ENCODE data around the gene VSTM4. TPM values are rescaled to one million over a fixed set of nuclear protein-coding genes. Genes with fewer than 3 reads are reported as not detected.

Gene VSTM4
- total RNA-seq, 3 donors from 2014 or later (not counting 1 experiment from before 2014, with no cell fraction given), result 0.38 to 0.57 (median 0.45) TPM

GRCh38 chr10:49157229-49157628 lies 41.9 kb upstream of the VSTM4 start:
- Histone ChIP-seq H3K27ac (ENCODE audit: low read length) (no peak overlapping the region), H3K27me3 (ENCODE audit: control insufficient read depth, insufficient read depth, low read length) (no peaks in the 10 kb centered on the region), H3K4me1 (ENCODE audit: control insufficient read depth, insufficient read depth, low read length) (peaks cover 10% of the 10 kb centered on the region), H3K9me3 (ENCODE audit: control insufficient read depth, insufficient read depth, low read length) (no peaks in the 10 kb centered on the region), H3K4me3 (ENCODE audit: low read length) (no peak overlapping the region), H3K36me3 (ENCODE audit: control insufficient read depth, insufficient read depth, low read length) (peaks cover 2% of the 10 kb centered on the region)
- no peak for DNase-seq
- 57% methylated on average over 3 of the region's 3 CpGs for WGBS (ENCODE audit: insufficient coverage)
- H3K36me3 Mint-ChIP-seq, result no peaks in the 10 kb centered on the region
- intact Hi-C loops (cut with micrococcal nuclease), result no loop called here
- peak overlapping the region; percentile 11 to 79 for H3K27ac Mint-ChIP-seq
- peak overlapping the region; percentile 55 for H3K4me3 Mint-ChIP-seq
- H3K9me3 Mint-ChIP-seq, result no peaks in the 10 kb centered on the region
- peaks cover 27 to 28% of the 10 kb centered on the region in 2 donors for H3K4me1 Mint-ChIP-seq
- no peaks in the 10 kb centered on the region for H3K27me3 Mint-ChIP-seq (ENCODE audit: low read depth in 2 of 2)
- TF ChIP-seq CTCF (IDR thresholded peaks at IDR 0.05), result no peak
- ATAC-seq, result peak; percentile 46 to 87 (median 66)

- WGBS (ENCODE audit: insufficient coverage), result 97% methylated on average over 6 of the region's 6 CpGs
- Histone ChIP-seq H3K4me3 (ENCODE audit: low read length) (no peak overlapping the region), H3K4me1 (ENCODE audit: control insufficient read depth, insufficient read depth, low read length) (peaks cover 14% of the 10 kb centered on the region), H3K9me3 (ENCODE audit: control insufficient read depth, insufficient read depth, low read length) (no peaks in the 10 kb centered on the region), H3K36me3 (ENCODE audit: control insufficient read depth, insufficient read depth, low read length) (no peaks in the 10 kb centered on the region), H3K27ac (ENCODE audit: low read length) (no peak overlapping the region), H3K27me3 (ENCODE audit: control insufficient read depth, insufficient read depth, low read length) (no peaks in the 10 kb centered on the region)
- peaks cover 43% of the 10 kb centered on the region in 2 donors for H3K4me1 Mint-ChIP-seq
- no peaks in the 10 kb centered on the region for H3K9me3 Mint-ChIP-seq
- no peak for TF ChIP-seq CTCF (IDR thresholded peaks at IDR 0.05)
- ATAC-seq, result no peak
- no peaks in the 10 kb centered on the region for H3K27me3 Mint-ChIP-seq (ENCODE audit: low read depth in 2 of 2)
- no peak overlapping the region for H3K4me3 Mint-ChIP-seq
- no peak for DNase-seq
- no peak overlapping the region for H3K27ac Mint-ChIP-seq
- intact Hi-C loops (cut with micrococcal nuclease), result no loop called here
- H3K36me3 Mint-ChIP-seq, result no peaks in the 10 kb centered on the region
Measured at GRCh38 chr10:49154641-49155040, 39.3 kb upstream of the VSTM4 start.

- no peaks in the 10 kb centered on the region for H3K36me3 Mint-ChIP-seq
- no peak overlapping the region for H3K4me3 Mint-ChIP-seq
- Histone ChIP-seq H3K27me3 (ENCODE audit: control insufficient read depth, insufficient read depth, low read length) (no peaks in the 10 kb centered on the region), H3K4me1 (ENCODE audit: control insufficient read depth, insufficient read depth, low read length) (peaks cover 14% of the 10 kb centered on the region), H3K4me3 (ENCODE audit: low read length) (no peak overlapping the region), H3K9me3 (ENCODE audit: control insufficient read depth, insufficient read depth, low read length) (no peaks in the 10 kb centered on the region), H3K36me3 (ENCODE audit: control insufficient read depth, insufficient read depth, low read length) (no peaks in the 10 kb centered on the region), H3K27ac (ENCODE audit: low read length) (no peak overlapping the region)
- no peak for DNase-seq
- ATAC-seq, result no peak
- TF ChIP-seq CTCF (IDR thresholded peaks at IDR 0.05), result no peak
- no peaks in the 10 kb centered on the region for H3K27me3 Mint-ChIP-seq (ENCODE audit: low read depth in 2 of 2)
- H3K9me3 Mint-ChIP-seq, result no peaks in the 10 kb centered on the region
- H3K27ac Mint-ChIP-seq, result no peak overlapping the region
- H3K4me1 Mint-ChIP-seq, result peaks cover 44 to 47% of the 10 kb centered on the region in 2 donors
- intact Hi-C loops (cut with micrococcal nuclease), result no loop called here
- 92% methylated on average over 1 of the region's 1 CpG for WGBS (ENCODE audit: insufficient coverage)
Measured at GRCh38 chr10:49153971-49154370, 38.6 kb upstream of the VSTM4 start.

GRCh38 chr10:49153115-49153514 lies 37.8 kb upstream of the VSTM4 start:
- intact Hi-C loops (cut with micrococcal nuclease), result no loop called here
- H3K9me3 ChIP-seq (ENCODE audit: control insufficient read depth, insufficient read depth, low read length), result no peaks in the 10 kb centered on the region
- peaks cover 44 to 47% of the 10 kb centered on the region in 2 donors for H3K4me1 Mint-ChIP-seq
- H3K27ac Mint-ChIP-seq, result no peak overlapping the region
- H3K27me3 Mint-ChIP-seq (ENCODE audit: low read depth in 2 of 2), result peaks cover 0 to 3% of the 10 kb centered on the region in 2 donors
- no peaks in the 10 kb centered on the region for H3K27me3 ChIP-seq (ENCODE audit: control insufficient read depth, insufficient read depth, low read length)
- TF ChIP-seq CTCF (IDR thresholded peaks at IDR 0.05), result no peak
- WGBS (ENCODE audit: insufficient coverage), result 64% methylated on average over 4 of the region's 4 CpGs
- no peak overlapping the region for H3K27ac ChIP-seq (ENCODE audit: low read length)
- peaks cover 14% of the 10 kb centered on the region for H3K4me1 ChIP-seq (ENCODE audit: control insufficient read depth, insufficient read depth, low read length)
- no peak overlapping the region for H3K4me3 Mint-ChIP-seq
- H3K36me3 ChIP-seq (ENCODE audit: control insufficient read depth, insufficient read depth, low read length), result no peaks in the 10 kb centered on the region
- peaks cover 6% of the 10 kb centered on the region for H3K36me3 Mint-ChIP-seq
- no peak for DNase-seq
- H3K4me3 ChIP-seq (ENCODE audit: low read length), result no peak overlapping the region
- peaks cover 0 to 2% of the 10 kb centered on the region in 2 donors for H3K9me3 Mint-ChIP-seq
- no peak for ATAC-seq
